CD8-positive, alpha-beta memory T cell (primary cell): ENCODE results near the gene NRN1L. TPM values are rescaled to one million over a fixed set of nuclear protein-coding genes. Genes with fewer than 3 reads are reported as not detected.

Experiments used
- CTCF ChIA-PET: fragments of 350-600 bp; sonication (Branson Sonifier 250); formaldehyde crosslinking; loops from one replicate; lab custom pipeline; 2021; ENCODE audit warnings: antibody characterized with exemption; lab: Charles Lee
- POLR2A ChIA-PET: fragments of 350-600 bp; sonication (Branson Sonifier 250); formaldehyde crosslinking; loops from one replicate; lab custom pipeline; 2021; ENCODE audit warnings: antibody characterized with exemption; lab: Charles Lee
- DNase-seq, 5 donors: peaks; one replicate each; pipeline versions ENCODE4 v3.0.0 to v3.0.0-alpha.2; 2020 to 2022; ENCODE audit warnings: mixed read lengths in 1 of 5
- H3K27ac ChIP-seq: one replicate; pipeline ENCODE4 v1.7.0; 2013; ENCODE audit warnings: low read depth, mild to moderate bottlenecking, low read length, moderate library complexity
- H3K27me3 ChIP-seq: 2 replicates; pipeline ENCODE4 v1.7.0; 2013; ENCODE audit warnings: low read length, mild to moderate bottlenecking; ENCODE audit not compliant: insufficient read depth, poor library complexity, severe bottlenecking
- H3K36me3 ChIP-seq: 2 replicates; pipeline ENCODE4 v1.7.0; 2013; ENCODE audit warnings: mild to moderate bottlenecking, low read length, moderate library complexity; ENCODE audit not compliant: insufficient read depth
- H3K4me1 ChIP-seq: 2 replicates; pipeline ENCODE4 v1.7.0; 2013; ENCODE audit warnings: mild to moderate bottlenecking, low read length, moderate library complexity; ENCODE audit not compliant: insufficient read depth
- H3K4me3 ChIP-seq: 2 replicates; pipeline ENCODE4 v1.7.0; 2013; ENCODE audit warnings: mild to moderate bottlenecking, low read length
- H3K9me3 ChIP-seq: 2 replicates; pipeline ENCODE4 v1.7.0; 2013; ENCODE audit warnings: mild to moderate bottlenecking, low read length
- H3K27ac Mint-ChIP-seq, 8 donors: one replicate each; pipeline ENCODE4 v1.8.0; 2020 to 2021; ENCODE audit warnings: mixed read lengths in 8 of 8, mild to moderate bottlenecking in 6 of 8, inconsistent platforms in 3 of 8, moderate library complexity in 3 of 8
- H3K27me3 Mint-ChIP-seq, 2 donors: one replicate each; pipeline ENCODE4 v1.8.0; 2020 to 2021; ENCODE audit warnings: mixed read lengths in 2 of 2, mild to moderate bottlenecking in 1 of 2, moderate library complexity in 1 of 2
- H3K36me3 Mint-ChIP-seq, 3 donors: one replicate each; pipeline ENCODE4 v1.8.0; 2020 to 2021; ENCODE audit warnings: mixed read lengths in 3 of 3, inconsistent platforms in 1 of 3, mild to moderate bottlenecking in 1 of 3
- H3K4me1 Mint-ChIP-seq, 3 donors: one replicate each; pipeline ENCODE4 v1.8.0; 2020 to 2021; ENCODE audit warnings: mixed read lengths in 3 of 3, inconsistent platforms in 1 of 3, mild to moderate bottlenecking in 1 of 3
- H3K4me3 Mint-ChIP-seq, 7 donors: one replicate each; pipeline ENCODE4 v1.8.0; 2020 to 2021; ENCODE audit warnings: mixed read lengths in 7 of 7, mild to moderate bottlenecking in 6 of 7, moderate library complexity in 4 of 7, inconsistent platforms in 2 of 7
- H3K9me3 Mint-ChIP-seq, 5 donors: one replicate each; pipeline ENCODE4 v1.8.0; 2020 to 2022; ENCODE audit warnings: mixed read lengths in 5 of 5, mild to moderate bottlenecking in 3 of 5, moderate library complexity in 2 of 5, inconsistent platforms in 1 of 5
- polyA plus RNA-seq: library from polyadenylated mRNA; unstranded; fragments of 300-500 nt; fragmentation: Illumina TruSeq; gene quantifications from one replicate; pipeline ENCODE4 v1.2.3, GENCODE V29; 2021
- total RNA-seq, 2 experiments: library from RNA; stranded (reverse); gene quantifications; one replicate each; pipeline ENCODE4 v1.2.3, GENCODE V29; 2021

The NRN1L gene
- total and polyA plus RNA-seq, 3 experiments from 2014 or later: 0.83 to 0.97 TPM; not detected in 1

GRCh38 chr16:67883146-67883871, 1.4 kb upstream of the NRN1L start:
- Mint-ChIP-seq H3K27ac (peak overlapping the region in 3 of 8 donors; percentile 17 to 82 (median 24)), H3K27me3 (no peaks in the 10 kb centered on the region), H3K4me3 (no peak overlapping the region), H3K4me1 (no peaks in the 10 kb centered on the region), H3K9me3 (no peaks in the 10 kb centered on the region), H3K36me3 (peaks cover 0 to 76% (median 2%) of the 10 kb centered on the region in 3 donors)
- Histone ChIP-seq H3K4me3 (no peak overlapping the region), H3K4me1 (no peaks in the 10 kb centered on the region), H3K27ac (no peak overlapping the region), H3K27me3 (no peaks in the 10 kb centered on the region), H3K9me3 (no peaks in the 10 kb centered on the region), H3K36me3 (peaks cover 62% of the 10 kb centered on the region)
- ChIA-PET POLR2A (interaction anchor here (0.5 kb wide), 1 partner anchor 557 kb away, joined by 3 read pairs; no protein-coding TSS in a partner anchor), CTCF (interaction anchor here (0.7 to 4.1 kb wide), 51 partner anchors 9 to 408 kb away, joined by 3 to 44 read pairs (median 5); partner anchors contain the start of genes CTRL, DDX28, DUS2 and EDC4)
- DNase-seq: no peak

- no peak overlapping the region for H3K4me3 Mint-ChIP-seq
- H3K27ac ChIP-seq: no peak overlapping the region
- H3K4me1 ChIP-seq: no peaks in the 10 kb centered on the region
- ChIA-PET CTCF (interaction anchor here (0.7 to 4.1 kb wide), 53 partner anchors 9 to 407 kb away, joined by 3 to 44 read pairs (median 5); partner anchors contain the start of genes CTRL, DDX28, DUS2 and EDC4), POLR2A (interaction anchor here (1.0 kb wide), 1 partner anchor 157 kb away, joined by 3 read pairs; no protein-coding TSS in a partner anchor)
- H3K36me3 ChIP-seq: peaks cover 56% of the 10 kb centered on the region
- H3K27me3 ChIP-seq: no peaks in the 10 kb centered on the region
- peaks cover 0 to 71% (median 2%) of the 10 kb centered on the region in 3 donors for H3K36me3 Mint-ChIP-seq
- no peaks in the 10 kb centered on the region for H3K9me3 ChIP-seq
- no peaks in the 10 kb centered on the region for H3K4me1 Mint-ChIP-seq
- H3K27me3 Mint-ChIP-seq: no peaks in the 10 kb centered on the region
- H3K9me3 Mint-ChIP-seq: no peaks in the 10 kb centered on the region
- no peak overlapping the region for H3K4me3 ChIP-seq
- peak; percentile 66 to 80 (median 67) for DNase-seq
- peak overlapping the region in 3 of 8 donors; percentile 17 to 82 (median 24) for H3K27ac Mint-ChIP-seq
These were observed 818 bp upstream of the NRN1L start for GRCh38 chr16:67883872-67884261.

- no peak overlapping the region for H3K27ac ChIP-seq
- DNase-seq: no peak
- no peaks in the 10 kb centered on the region for H3K4me1 ChIP-seq
- CTCF ChIA-PET: interaction anchor here (1.0 to 3.4 kb wide), 8 partner anchors 11 to 179 kb away, joined by 3 to 27 read pairs (median 4); partner anchors contain the start of genes RANBP10 and TSNAXIP1
- POLR2A ChIA-PET: interaction anchor here (0.6 kb wide), 1 partner anchor 16 kb away, joined by 3 read pairs; no protein-coding TSS in a partner anchor
- H3K4me3 ChIP-seq: no peak overlapping the region
- H3K27me3 ChIP-seq: no peaks in the 10 kb centered on the region
- H3K9me3 Mint-ChIP-seq: no peaks in the 10 kb centered on the region
- H3K36me3 ChIP-seq: peaks cover 39% of the 10 kb centered on the region
- peaks cover 0 to 54% (median 2%) of the 10 kb centered on the region in 3 donors for H3K36me3 Mint-ChIP-seq
- H3K27ac Mint-ChIP-seq: no peak overlapping the region
- H3K9me3 ChIP-seq: no peaks in the 10 kb centered on the region
- no peaks in the 10 kb centered on the region for H3K4me1 Mint-ChIP-seq
- H3K4me3 Mint-ChIP-seq: no peak overlapping the region
- no peaks in the 10 kb centered on the region for H3K27me3 Mint-ChIP-seq
These were observed 860 bp downstream of the NRN1L start for GRCh38 chr16:67885545-67885944.

- POLR2A ChIA-PET: interaction anchor here (0.6 kb wide), 1 partner anchor 17 kb away, joined by 3 read pairs; no protein-coding TSS in a partner anchor
- H3K4me3 Mint-ChIP-seq: no peak overlapping the region
These were observed 1.3 kb downstream of the NRN1L start for GRCh38 chr16:67885976-67886375.

GRCh38 chr16:67886387-67886786, 1.7 kb downstream of the NRN1L start:
- ChIA-PET POLR2A (interaction anchor here (0.6 to 0.7 kb wide), 2 partner anchors 17 to 140 kb away, joined by 3 to 4 read pairs; no protein-coding TSS in a partner anchor), CTCF (interaction anchor here (1.0 to 3.0 kb wide), 5 partner anchors 10 to 155 kb away, joined by 3 to 12 read pairs (median 3); partner anchors contain the start of genes RANBP10 and TSNAXIP1)
- peaks cover 0 to 46% (median 2%) of the 10 kb centered on the region in 3 donors for H3K36me3 Mint-ChIP-seq
- H3K27me3 Mint-ChIP-seq: no peaks in the 10 kb centered on the region
- Histone ChIP-seq H3K4me1 (no peaks in the 10 kb centered on the region), H3K27me3 (no peaks in the 10 kb centered on the region), H3K36me3 (peaks cover 31% of the 10 kb centered on the region), H3K9me3 (no peaks in the 10 kb centered on the region), H3K27ac (no peak overlapping the region), H3K4me3 (no peak overlapping the region)
- H3K27ac Mint-ChIP-seq: peak overlapping the region in 3 of 8 donors; percentile 41 to 63 (median 43)
- DNase-seq: no peak
- no peaks in the 10 kb centered on the region for H3K9me3 Mint-ChIP-seq
- no peaks in the 10 kb centered on the region for H3K4me1 Mint-ChIP-seq
- no peak overlapping the region for H3K4me3 Mint-ChIP-seq

More at GRCh38 chr16:67885976-67886375, 1.3 kb downstream of the NRN1L start:
- H3K36me3 Mint-ChIP-seq: peaks cover 0 to 50% (median 2%) of the 10 kb centered on the region in 3 donors
- H3K27me3 Mint-ChIP-seq: no peaks in the 10 kb centered on the region
- no peaks in the 10 kb centered on the region for H3K27me3 ChIP-seq
- CTCF ChIA-PET: interaction anchor here (1.0 to 3.0 kb wide), 5 partner anchors 10 to 155 kb away, joined by 3 to 12 read pairs (median 3); partner anchors contain the start of genes RANBP10 and TSNAXIP1
- no peaks in the 10 kb centered on the region for H3K9me3 Mint-ChIP-seq
- no peaks in the 10 kb centered on the region for H3K9me3 ChIP-seq
- H3K4me1 ChIP-seq: no peaks in the 10 kb centered on the region
- no peak for DNase-seq
- no peaks in the 10 kb centered on the region for H3K4me1 Mint-ChIP-seq
- H3K27ac ChIP-seq: no peak overlapping the region
- no peak overlapping the region for H3K4me3 ChIP-seq
- peak overlapping the region in 1 of 8 donors; percentile 41 for H3K27ac Mint-ChIP-seq
- H3K36me3 ChIP-seq: peaks cover 35% of the 10 kb centered on the region

GRCh38 chr16:67888331-67888730, 3.6 kb downstream of the NRN1L start:
- H3K27me3 ChIP-seq: no peaks in the 10 kb centered on the region
- H3K36me3 ChIP-seq: peaks cover 12% of the 10 kb centered on the region
- Mint-ChIP-seq H3K4me3 (no peak overlapping the region), H3K9me3 (no peaks in the 10 kb centered on the region), H3K27ac (no peak overlapping the region), H3K4me1 (peaks cover 5 to 8% (median 8%) of the 10 kb centered on the region in 3 donors), H3K36me3 (peaks cover 0 to 26% (median 2%) of the 10 kb centered on the region in 3 donors), H3K27me3 (no peaks in the 10 kb centered on the region)
- no peak for DNase-seq
- H3K4me3 ChIP-seq: no peak overlapping the region
- ChIA-PET CTCF (no interaction called here), POLR2A (no interaction called here)
- no peak overlapping the region for H3K27ac ChIP-seq
- H3K9me3 ChIP-seq: no peaks in the 10 kb centered on the region
- no peaks in the 10 kb centered on the region for H3K4me1 ChIP-seq

- DNase-seq: no peak
- peaks cover 0 to 5% (median 0%) of the 10 kb centered on the region in 3 donors for H3K36me3 Mint-ChIP-seq
- POLR2A ChIA-PET: interaction anchor here (0.5 to 0.7 kb wide), 4 partner anchors 21 to 74 kb away, joined by 3 to 9 read pairs (median 4); no protein-coding TSS in a partner anchor
- CTCF ChIA-PET: interaction anchor here (0.7 to 3.3 kb wide), 3 partner anchors 9 to 68 kb away, joined by 3 to 12 read pairs (median 10); partner anchors contain the start of gene NRN1L
- H3K27ac Mint-ChIP-seq: peak overlapping the region; percentile 85 to 97 (median 92)
- Histone ChIP-seq H3K9me3 (no peaks in the 10 kb centered on the region), H3K27me3 (no peaks in the 10 kb centered on the region), H3K36me3 (no peaks in the 10 kb centered on the region), H3K4me1 (peaks cover 20% of the 10 kb centered on the region), H3K27ac (peak overlapping the region; percentile 66), H3K4me3 (peak overlapping the region; percentile 61)
- H3K4me1 Mint-ChIP-seq: peaks cover 27 to 44% (median 35%) of the 10 kb centered on the region in 3 donors
- H3K27me3 Mint-ChIP-seq: no peaks in the 10 kb centered on the region
- H3K4me3 Mint-ChIP-seq: peak overlapping the region; percentile 65 to 94 (median 87)
- H3K9me3 Mint-ChIP-seq: no peaks in the 10 kb centered on the region
These were observed 7.7 kb downstream of the NRN1L start for GRCh38 chr16:67892375-67892774.
